Fibroblast of the conjunctiva (primary cell): ENCODE measurements around the gene GPRASP2.

Experiments
- DNase-seq: peaks from one replicate; pipeline ENCODE4 v3.0.0-alpha.2; 2010; ENCODE audit warnings: low read depth

Gene GPRASP2

GRCh38 chrX:102745513-102745856 is 33.2 kb downstream of the GPRASP2 start:
- no peak for DNase-seq

GRCh38 chrX:102745857-102746584 is 33.8 kb downstream of the GPRASP2 start:
- no peak for DNase-seq

DNA sequence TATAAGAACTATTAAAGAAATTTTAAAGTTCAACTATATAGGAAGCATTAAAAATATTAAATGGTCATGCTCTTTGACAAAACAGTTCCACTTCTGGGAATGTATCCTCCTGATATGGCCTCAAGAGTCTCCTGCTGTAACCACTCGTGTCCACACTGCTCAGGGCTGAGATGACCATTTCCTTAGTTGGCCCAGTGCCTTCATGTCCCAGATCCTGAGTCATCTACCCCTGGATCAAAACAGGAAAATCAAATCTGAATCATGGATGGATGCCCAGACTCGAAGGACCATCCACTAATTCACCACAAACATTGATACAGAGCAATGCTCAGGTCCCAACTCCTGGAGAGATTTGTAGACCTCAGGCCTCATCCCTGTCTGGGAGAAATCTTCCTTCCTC is 53.0 kb downstream of the GPRASP2 start:
- peak; percentile 16 for DNase-seq

DNA sequence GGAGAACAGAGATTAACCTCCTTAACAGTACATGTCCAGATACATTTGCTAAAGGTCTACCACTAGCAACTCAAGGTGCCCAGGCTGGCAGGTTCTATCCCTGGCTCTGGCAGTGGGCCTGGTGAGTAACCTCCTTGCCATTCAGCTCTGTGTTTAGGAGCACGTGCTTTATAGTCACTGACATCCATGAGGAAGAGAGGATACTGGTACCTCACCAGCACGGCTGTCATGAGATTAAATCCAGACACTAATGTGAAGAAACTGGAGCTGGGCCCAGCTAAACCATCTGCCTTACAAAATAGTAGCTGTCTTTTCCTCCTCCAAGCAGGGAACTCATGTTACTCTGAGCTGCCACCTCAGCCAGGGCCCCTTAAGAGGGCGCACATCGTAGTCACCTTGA is 53.6 kb downstream of the GPRASP2 start:
- peak; percentile 14 for DNase-seq

GRCh38 chrX:102767287-102767686 is 55.0 kb downstream of the GPRASP2 start:
- DNase-seq = no peak
